PFSK-1 (cell line): Measurements from ENCODE around the gene ELMO1.

Experiments
- POLR2AphosphoS5 ChIP-seq: IDR thresholded peaks from 2 replicates; pipeline ENCODE4 v1.6.1; 2012; ENCODE audit warnings: low read depth, mild to moderate bottlenecking, control low read depth, low read length, moderate library complexity
- REST ChIP-seq, 2 experiments: IDR thresholded peaks; 2 replicates each; pipeline versions ENCODE4 v1.6.1 to v1.8.0; 2011 to 2012; ENCODE audit warnings: low read depth in 2 of 2, low read length in 2 of 2, control low read depth in 1 of 2, inconsistent platforms in 1 of 2, mild to moderate bottlenecking in 1 of 2, moderate library complexity in 1 of 2; ENCODE audit not compliant: insufficient read depth in 1 of 2
- TAF1 ChIP-seq: IDR thresholded peaks from 2 replicates; pipeline ENCODE4 v1.6.1; 2012; ENCODE audit warnings: low read length, control low read depth, borderline replicate concordance; ENCODE audit not compliant: insufficient read depth

GRCh38 chr7:37198906-37199485 is 249.7 kb downstream of the ELMO1 start:
- TF ChIP-seq POLR2AphosphoS5 (no peak), REST (IDR thresholded peaks at IDR 0.05; ENCODE audit: insufficient read depth in 1 of 2, low read depth in 2 of 2, low read length in 2 of 2) (no peak), TAF1 (no peak)
